Right renal cortex interstitium (tissue), 3 donors: ENCODE data around the gene CPXM2. TPM values are rescaled to one million over a fixed set of nuclear protein-coding genes. Genes with fewer than 3 reads are reported as not detected.

Source experiments
- DNase-seq, 3 donors: peaks; one replicate each; pipeline ENCODE4 v3.0.0-alpha.2; 2013; ENCODE audit warnings: low read depth in 3 of 3, low spot score in 2 of 3
- polyA plus RNA-seq, 3 donors: library from polyadenylated mRNA; unstranded; fragments of 120-200 nt; gene quantifications; one replicate each; pipeline ENCODE4 v1.2.1, GENCODE V29; 2013; ENCODE audit not compliant: insufficient read length in 3 of 3

The CPXM2 gene
- polyA plus RNA-seq, 3 donors, result 4.3 to 6.4 (median 5.4) TPM

GRCh38 chr10:123778719-123779517 is 112.7 kb downstream of the CPXM2 start:
- no peak for DNase-seq

- no peak for DNase-seq
Observed at GRCh38 chr10:123777881-123778280, 113.7 kb downstream of the CPXM2 start.

GRCh38 chr10:123774132-123774742 is 117.4 kb downstream of the CPXM2 start:
- DNase-seq, result no peak

- no peak for DNase-seq
Observed at GRCh38 chr10:123772645-123773508, 118.7 kb downstream of the CPXM2 start.

GRCh38 chr10:123771877-123772644 is 119.5 kb downstream of the CPXM2 start:
- DNase-seq, result no peak

DNA sequence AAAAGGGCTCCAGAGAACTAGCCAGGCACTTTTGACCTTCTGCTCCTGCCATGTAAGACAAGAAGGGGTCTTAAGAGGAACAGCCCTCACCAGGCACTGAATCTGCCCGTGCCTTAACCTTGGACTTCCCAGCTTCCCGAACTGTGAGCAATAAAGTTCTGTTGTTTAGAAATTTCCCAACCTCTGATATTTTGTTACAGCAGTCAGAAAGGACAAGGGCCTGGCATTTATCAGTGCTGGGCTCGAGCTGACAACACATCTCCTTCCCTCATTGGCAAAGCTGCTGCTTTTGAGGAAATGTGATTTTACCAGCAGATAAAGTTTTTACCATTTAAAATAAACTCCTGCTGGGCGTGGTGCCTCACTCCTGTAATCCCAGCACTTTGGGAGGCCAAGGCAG is 122.0 kb downstream of the CPXM2 start:
- no peak for DNase-seq

- no peak for DNase-seq
Observed at GRCh38 chr10:123766761-123767160, 124.8 kb downstream of the CPXM2 start.

GRCh38 chr10:123766012-123766411 is 125.6 kb downstream of the CPXM2 start:
- DNase-seq, result no peak

GRCh38 chr10:123761666-123762230 is 129.9 kb downstream of the CPXM2 start:
- DNase-seq, result no peak

- no peak for DNase-seq
Observed at GRCh38 chr10:123761038-123761428, 130.6 kb downstream of the CPXM2 start.

- no peak for DNase-seq
Observed at GRCh38 chr10:123760356-123761037, 131.1 kb downstream of the CPXM2 start.

DNA sequence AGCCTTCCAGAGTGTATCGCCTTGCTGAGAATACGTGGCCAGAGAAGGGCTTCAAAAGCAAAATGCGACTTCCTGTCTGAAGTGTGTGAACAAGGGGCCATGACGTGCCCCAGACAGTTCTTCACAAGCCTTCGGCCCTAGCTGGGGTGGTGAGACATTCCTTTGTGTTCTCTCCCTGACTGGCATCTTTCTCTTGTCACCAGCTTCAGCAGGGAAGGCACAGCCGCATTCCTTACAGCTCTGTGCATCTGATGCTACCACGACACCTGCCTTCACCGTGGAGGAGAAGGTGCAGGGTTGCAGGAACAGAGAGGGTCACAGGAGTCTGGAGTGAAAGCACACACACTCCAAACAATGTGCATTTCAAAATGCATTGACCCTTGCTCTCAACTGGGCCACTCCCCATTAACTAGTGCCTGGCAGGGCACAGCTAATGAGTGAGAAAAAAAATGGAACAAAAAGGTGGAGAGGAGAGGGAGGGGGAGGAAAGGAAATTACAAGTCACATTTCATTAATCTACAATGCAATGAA is 132.0 kb downstream of the CPXM2 start:
- peak; percentile 14 to 39 (median 25) for DNase-seq

DNA sequence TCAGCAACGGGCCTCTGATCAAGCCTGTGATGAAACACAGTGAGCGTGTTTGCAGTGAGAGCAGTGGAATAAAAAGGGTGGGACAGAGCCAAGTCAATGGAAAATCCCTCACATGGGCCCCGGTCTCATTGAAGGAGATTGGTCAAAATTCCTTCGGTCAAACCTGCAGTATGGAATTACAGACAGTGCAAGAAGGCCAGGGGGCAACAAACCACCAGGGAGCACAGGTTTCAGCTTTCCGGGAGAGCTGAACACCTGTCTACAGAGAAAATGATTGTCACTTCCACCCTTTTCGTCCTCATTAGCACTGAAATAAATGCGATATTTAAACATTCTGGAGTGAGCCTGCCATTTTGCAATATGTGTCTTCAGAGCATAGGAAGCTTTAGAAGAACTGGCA is 132.6 kb downstream of the CPXM2 start:
- DNase-seq, result peak in 1 of 3 donors; percentile 3

- DNase-seq, result no peak
Observed at GRCh38 chr10:123757853-123758252, 133.8 kb downstream of the CPXM2 start.

DNA sequence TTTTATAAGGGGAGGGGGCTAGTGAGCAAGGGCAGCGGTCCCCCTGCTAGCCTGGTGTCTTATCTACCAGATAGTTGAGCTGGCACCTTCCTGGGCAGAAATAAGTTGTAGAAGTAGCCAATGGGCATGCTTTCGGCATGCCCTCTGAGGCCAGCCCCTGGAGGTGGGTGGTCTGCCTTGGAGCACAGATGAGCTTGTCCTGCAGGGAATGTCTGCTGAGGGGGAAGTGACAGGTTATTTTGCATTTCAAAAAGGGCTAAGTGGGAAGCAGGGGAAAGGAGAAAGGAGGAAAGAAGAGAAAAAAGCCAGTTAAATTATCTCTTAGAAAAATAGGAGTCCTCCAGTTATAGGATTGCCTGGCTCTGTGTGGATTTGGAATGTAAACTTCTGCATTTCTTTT is 136.5 kb downstream of the CPXM2 start:
- no peak for DNase-seq

- no peak for DNase-seq
Observed at GRCh38 chr10:123754123-123754522, 137.5 kb downstream of the CPXM2 start.

DNA sequence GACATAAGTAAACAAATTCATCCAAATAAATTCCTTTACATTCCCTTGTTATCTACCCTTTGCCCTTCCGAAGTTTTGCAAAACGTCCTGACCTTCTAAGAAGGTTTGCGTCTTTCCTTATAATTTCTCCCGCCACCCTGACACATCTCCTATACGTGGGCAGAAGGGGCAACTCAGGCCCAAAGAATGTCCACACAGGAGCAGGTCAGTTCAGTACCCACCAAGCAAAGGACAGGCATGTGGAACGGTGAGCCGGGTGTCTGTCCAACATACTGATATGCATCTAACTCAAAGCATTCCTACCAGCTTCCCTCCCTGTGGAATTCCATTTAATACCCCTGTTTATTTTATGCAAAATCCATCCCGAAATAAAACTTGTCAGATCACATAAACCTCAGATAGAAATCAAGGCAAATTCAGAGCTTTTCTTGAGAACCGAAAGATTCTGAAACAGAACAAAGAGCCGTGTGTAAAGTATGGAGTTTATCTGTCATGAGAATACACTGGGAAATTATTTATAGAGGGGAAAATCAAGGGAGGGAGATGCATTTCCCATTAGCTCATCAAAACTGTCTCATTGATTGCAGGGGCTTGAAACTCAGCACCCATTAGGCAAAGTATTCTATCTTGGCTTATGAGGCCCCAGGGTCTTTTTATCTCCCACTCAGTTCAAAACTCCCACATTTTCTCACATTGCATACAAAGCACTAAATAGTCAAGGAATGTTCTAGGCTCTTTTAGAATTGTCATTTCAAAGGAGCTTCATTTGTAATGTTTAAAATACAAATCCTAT is 140.1 kb downstream of the CPXM2 start:
- no peak for DNase-seq

DNA sequence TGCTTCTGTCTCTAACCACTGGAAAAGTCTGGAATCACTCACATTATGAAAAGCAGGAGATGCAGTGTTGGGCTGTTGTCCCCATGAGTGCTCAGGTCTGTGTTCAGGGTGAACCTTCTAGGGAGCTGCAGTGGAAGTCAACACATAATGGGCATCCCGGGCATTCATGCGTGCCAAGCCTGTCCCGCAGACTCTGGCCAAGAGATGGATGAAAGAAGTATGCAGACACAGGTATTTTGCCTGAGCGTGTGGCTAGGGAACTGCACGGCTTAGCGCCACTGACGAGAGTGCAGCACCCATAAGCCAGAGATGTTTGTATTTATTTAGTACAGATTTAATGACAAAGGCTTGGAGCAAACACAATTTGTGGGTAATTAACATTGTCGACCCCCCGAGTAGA is 140.7 kb downstream of the CPXM2 start:
- DNase-seq, result no peak

DNA sequence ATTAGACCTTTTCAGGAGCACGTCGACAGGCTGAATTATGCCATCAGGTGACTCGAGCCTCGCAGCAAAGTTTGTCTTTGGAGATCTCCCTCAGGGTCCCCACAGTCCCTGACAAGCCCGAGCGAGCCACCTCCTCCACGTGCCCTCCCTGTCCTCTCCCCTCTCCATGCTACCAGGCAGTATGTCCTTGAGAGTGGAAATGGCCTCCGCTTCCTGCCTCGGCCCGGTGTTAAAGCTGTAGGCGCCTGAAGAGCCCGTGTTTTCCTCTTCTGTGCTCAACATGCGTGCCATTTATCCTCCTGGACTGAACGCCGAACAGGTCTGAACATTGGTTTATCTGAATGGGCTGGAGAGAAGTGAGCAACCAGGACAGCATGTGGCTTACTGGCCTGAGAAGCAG is 142.9 kb downstream of the CPXM2 start:
- no peak for DNase-seq
